ENCODE data around the gene FEM1A.

FEM1A gene

GRCh38 chr19:4823577-4823976 is 32.0 kb downstream of the FEM1A start:
- Histone ChIP-seq H3K23ac (ENCODE audit: low read depth, low read length, poor library complexity) (no peak overlapping the region), H2BK12ac (ENCODE audit: low read length) (no peak overlapping the region), H3K27ac (replicated peaks; ENCODE audit: low read length) (no peak overlapping the region), H3K36me3 (replicated peaks in 1 of 2; ENCODE audit: control insufficient read depth in 2 of 2, insufficient read depth in 2 of 2, low read length in 2 of 2) (no peaks in the 10 kb centered on the region), H2AK5ac (ENCODE audit: low read depth, low read length) (no peak overlapping the region), H3K4ac (ENCODE audit: low read length) (no peak overlapping the region), H2BK15ac (ENCODE audit: low read length) (no peak overlapping the region), H3K4me3 (ENCODE audit: low read length in 2 of 2) (no peak overlapping the region), H3K4me2 (ENCODE audit: insufficient read depth, low read length, poor library complexity, severe bottlenecking) (peak overlapping the region; percentile 11), H4K91ac (ENCODE audit: low read depth, low read length, poor library complexity) (no peak overlapping the region), H3K9ac (ENCODE audit: low read depth, low read length, poor library complexity) (no peak overlapping the region), H3K9me3 (replicated peaks in 1 of 2; ENCODE audit: control insufficient read depth in 2 of 2, insufficient read depth in 1 of 2, low read depth in 1 of 2, low read length in 2 of 2) (no peaks in the 10 kb centered on the region), H2BK120ac (ENCODE audit: low read depth, low read length) (no peak overlapping the region), H4K8ac (ENCODE audit: low read depth, low read length) (no peak overlapping the region), H3K18ac (ENCODE audit: low read length) (no peak overlapping the region), H2AFZ (ENCODE audit: low read length) (no peak overlapping the region), H3K79me1 (ENCODE audit: low read depth, low read length) (no peaks in the 10 kb centered on the region), H3K4me1 (ENCODE audit: control insufficient read depth in 2 of 2, insufficient read depth in 1 of 2, low read depth in 1 of 2, low read length in 2 of 2) (no peaks in the 10 kb centered on the region), H3K27me3 (ENCODE audit: control insufficient read depth in 3 of 3, insufficient read depth in 3 of 3, low read depth in 1 of 3, low read length in 3 of 3) (no peaks in the 10 kb centered on the region), H3K14ac (ENCODE audit: low read length) (no peak overlapping the region), H2BK5ac (ENCODE audit: low read length) (no peak overlapping the region)
- DNase-seq (ENCODE audit: low spot score) = no peak
- WGBS, 2 donors (ENCODE audit: extremely low coverage in 2 of 2, insufficient read length in 2 of 2, insufficient replicate concordance in 1 of 2) = no CpG with 5 or more reads among the region's 6 CpGs

GRCh38 chr19:4829001-4829712 is 37.6 kb downstream of the FEM1A start:
- Histone ChIP-seq H2AK5ac (ENCODE audit: low read depth, low read length) (no peak overlapping the region), H3K9ac (ENCODE audit: low read depth, low read length, poor library complexity) (no peak overlapping the region), H3K4me3 (ENCODE audit: low read length in 2 of 2) (no peak overlapping the region), H3K4ac (ENCODE audit: low read length) (no peak overlapping the region), H3K79me1 (ENCODE audit: low read depth, low read length) (peaks cover 1% of the 10 kb centered on the region), H2AFZ (ENCODE audit: low read length) (peak overlapping the region; percentile 53), H3K36me3 (replicated peaks in 1 of 2; ENCODE audit: control insufficient read depth in 2 of 2, insufficient read depth in 2 of 2, low read length in 2 of 2) (no peaks in the 10 kb centered on the region), H3K27ac (replicated peaks; ENCODE audit: low read length) (no peak overlapping the region), H4K8ac (ENCODE audit: low read depth, low read length) (no peak overlapping the region), H2BK12ac (ENCODE audit: low read length) (no peak overlapping the region), H4K91ac (ENCODE audit: low read depth, low read length, poor library complexity) (no peak overlapping the region), H2BK15ac (ENCODE audit: low read length) (no peak overlapping the region), H2BK5ac (ENCODE audit: low read length) (no peak overlapping the region), H3K9me3 (replicated peaks in 1 of 2; ENCODE audit: control insufficient read depth in 2 of 2, insufficient read depth in 1 of 2, low read depth in 1 of 2, low read length in 2 of 2) (peaks cover 0 to 4% of the 10 kb centered on the region in 2 donors), H3K14ac (ENCODE audit: low read length) (no peak overlapping the region), H3K27me3 (ENCODE audit: control insufficient read depth in 3 of 3, insufficient read depth in 3 of 3, low read depth in 1 of 3, low read length in 3 of 3) (peaks cover 0 to 13% (median 7%) of the 10 kb centered on the region in 3 experiments), H3K4me2 (ENCODE audit: insufficient read depth, low read length, poor library complexity, severe bottlenecking) (no peak overlapping the region), H3K18ac (ENCODE audit: low read length) (no peak overlapping the region), H3K4me1 (ENCODE audit: control insufficient read depth in 2 of 2, insufficient read depth in 1 of 2, low read depth in 1 of 2, low read length in 2 of 2) (peaks cover 0 to 1% of the 10 kb centered on the region in 2 donors), H2BK120ac (ENCODE audit: low read depth, low read length) (no peak overlapping the region), H3K23ac (ENCODE audit: low read depth, low read length, poor library complexity) (no peak overlapping the region)
- WGBS, 2 donors (ENCODE audit: extremely low coverage in 2 of 2, insufficient read length in 2 of 2, insufficient replicate concordance in 1 of 2) = no CpG with 5 or more reads among the region's 16 CpGs
- no peak for DNase-seq (ENCODE audit: low spot score)

DNA sequence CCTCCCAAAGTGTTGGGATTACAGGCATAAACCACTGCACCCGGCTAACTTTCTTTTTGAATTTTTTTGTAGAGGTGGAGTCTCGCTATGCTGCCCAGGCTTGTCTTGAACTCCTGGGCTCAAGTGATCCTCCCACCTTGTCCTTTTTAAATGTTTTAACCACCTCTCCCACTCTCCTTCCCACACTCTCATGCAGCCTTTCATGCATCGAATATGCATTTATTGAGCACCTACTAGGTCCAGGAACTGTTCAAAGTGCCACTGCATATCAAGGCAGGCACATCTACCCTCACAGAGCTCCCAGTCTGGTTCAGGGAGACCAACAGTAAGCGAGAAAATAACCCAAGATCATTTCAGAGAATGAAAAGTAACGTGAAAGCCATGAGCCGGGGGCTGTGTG is 38.8 kb downstream of the FEM1A start:
- Histone ChIP-seq H2BK15ac (ENCODE audit: low read length) (no peak overlapping the region), H2BK5ac (ENCODE audit: low read length) (no peak overlapping the region), H3K27me3 (ENCODE audit: control insufficient read depth in 3 of 3, insufficient read depth in 3 of 3, low read depth in 1 of 3, low read length in 3 of 3) (peaks cover 0 to 13% (median 7%) of the 10 kb centered on the region in 3 experiments), H3K9ac (ENCODE audit: low read depth, low read length, poor library complexity) (no peak overlapping the region), H2AK5ac (ENCODE audit: low read depth, low read length) (peak overlapping the region; percentile 9), H2AFZ (ENCODE audit: low read length) (peak overlapping the region; percentile 98), H2BK120ac (ENCODE audit: low read depth, low read length) (no peak overlapping the region), H4K91ac (ENCODE audit: low read depth, low read length, poor library complexity) (no peak overlapping the region), H3K14ac (ENCODE audit: low read length) (no peak overlapping the region), H3K9me3 (replicated peaks in 1 of 2; ENCODE audit: control insufficient read depth in 2 of 2, insufficient read depth in 1 of 2, low read depth in 1 of 2, low read length in 2 of 2) (peaks cover 0 to 4% of the 10 kb centered on the region in 2 donors), H3K79me1 (ENCODE audit: low read depth, low read length) (peaks cover 1% of the 10 kb centered on the region), H3K4me3 (ENCODE audit: low read length in 2 of 2) (no peak overlapping the region), H2BK12ac (ENCODE audit: low read length) (no peak overlapping the region), H4K8ac (ENCODE audit: low read depth, low read length) (no peak overlapping the region), H3K23ac (ENCODE audit: low read depth, low read length, poor library complexity) (no peak overlapping the region), H3K4me2 (ENCODE audit: insufficient read depth, low read length, poor library complexity, severe bottlenecking) (no peak overlapping the region), H3K27ac (replicated peaks; ENCODE audit: low read length) (no peak overlapping the region), H3K18ac (ENCODE audit: low read length) (no peak overlapping the region), H3K4me1 (ENCODE audit: control insufficient read depth in 2 of 2, insufficient read depth in 1 of 2, low read depth in 1 of 2, low read length in 2 of 2) (peaks cover 0 to 1% of the 10 kb centered on the region in 2 donors), H3K4ac (ENCODE audit: low read length) (no peak overlapping the region), H3K36me3 (replicated peaks in 1 of 2; ENCODE audit: control insufficient read depth in 2 of 2, insufficient read depth in 2 of 2, low read length in 2 of 2) (no peaks in the 10 kb centered on the region)
- no CpG with 5 or more reads among the region's 6 CpGs for whole genome bisulfite sequencing, 2 donors (ENCODE audit: extremely low coverage in 2 of 2, insufficient read length in 2 of 2, insufficient replicate concordance in 1 of 2)
- DNase-seq (ENCODE audit: low spot score) = no peak

GRCh38 chr19:4830768-4831265 is 39.3 kb downstream of the FEM1A start:
- no peak overlapping the region for H2BK5ac ChIP-seq (ENCODE audit: low read length)
- no peak overlapping the region for H3K4ac ChIP-seq (ENCODE audit: low read length)
- peaks cover 0 to 1% of the 10 kb centered on the region in 2 donors for H3K4me1 ChIP-seq (ENCODE audit: control insufficient read depth in 2 of 2, insufficient read depth in 1 of 2, low read depth in 1 of 2, low read length in 2 of 2)
- H3K4me3 ChIP-seq (ENCODE audit: low read length in 2 of 2) = peak overlapping the region in 1 of 2 donors; percentile 45
- H3K4me2 ChIP-seq (ENCODE audit: insufficient read depth, low read length, poor library complexity, severe bottlenecking) = no peak overlapping the region
- H3K18ac ChIP-seq (ENCODE audit: low read length) = no peak overlapping the region
- no peak overlapping the region for H3K9ac ChIP-seq (ENCODE audit: low read depth, low read length, poor library complexity)
- H2AFZ ChIP-seq (ENCODE audit: low read length) = peak overlapping the region; percentile 98
- H3K27me3 ChIP-seq (ENCODE audit: control insufficient read depth in 3 of 3, insufficient read depth in 3 of 3, low read depth in 1 of 3, low read length in 3 of 3) = peaks cover 0 to 13% (median 7%) of the 10 kb centered on the region in 3 experiments
- peak overlapping the region; percentile 84 for H2AK5ac ChIP-seq (ENCODE audit: low read depth, low read length)
- H3K36me3 ChIP-seq (replicated peaks in 1 of 2; ENCODE audit: control insufficient read depth in 2 of 2, insufficient read depth in 2 of 2, low read length in 2 of 2) = no peaks in the 10 kb centered on the region
- no peak overlapping the region for H3K23ac ChIP-seq (ENCODE audit: low read depth, low read length, poor library complexity)
- H3K9me3 ChIP-seq (replicated peaks in 1 of 2; ENCODE audit: control insufficient read depth in 2 of 2, insufficient read depth in 1 of 2, low read depth in 1 of 2, low read length in 2 of 2) = peaks cover 0 to 4% of the 10 kb centered on the region in 2 donors
- no peak overlapping the region for H4K91ac ChIP-seq (ENCODE audit: low read depth, low read length, poor library complexity)
- H2BK15ac ChIP-seq (ENCODE audit: low read length) = no peak overlapping the region
- no peak for DNase-seq (ENCODE audit: low spot score)
- no CpG with 5 or more reads among the region's 6 CpGs for WGBS, 2 donors (ENCODE audit: extremely low coverage in 2 of 2, insufficient read length in 2 of 2, insufficient replicate concordance in 1 of 2)
- no peak overlapping the region for H2BK120ac ChIP-seq (ENCODE audit: low read depth, low read length)
- H3K27ac ChIP-seq (replicated peaks; ENCODE audit: low read length) = no peak overlapping the region
- no peak overlapping the region for H2BK12ac ChIP-seq (ENCODE audit: low read length)
- H4K8ac ChIP-seq (ENCODE audit: low read depth, low read length) = no peak overlapping the region
- peaks cover 1% of the 10 kb centered on the region for H3K79me1 ChIP-seq (ENCODE audit: low read depth, low read length)
- H3K14ac ChIP-seq (ENCODE audit: low read length) = no peak overlapping the region
